HEK293 (cell line): ENCODE data around the gene RTKN.

ENCODE experiments used
- KLF1 ChIP-seq: fragments of 450-650 bp; formaldehyde crosslinking; IDR thresholded peaks from 2 replicates; pipeline ENCODE4 v1.5.1; 2016; ENCODE audit warnings: missing biosample characterization, missing genetic modification characterization
- ZNF155 ChIP-seq: fragments of 450-650 bp; formaldehyde crosslinking; IDR thresholded peaks from 2 replicates; pipeline ENCODE4 v1.5.1; 2016; ENCODE audit warnings: missing biosample characterization, missing genetic modification characterization
- ZNF175 ChIP-seq: fragments of 450-650 bp; formaldehyde crosslinking; IDR thresholded peaks from 2 replicates; pipeline ENCODE4 v1.5.1; 2016; ENCODE audit warnings: missing biosample characterization, missing genetic modification characterization
- ZNF214 ChIP-seq: fragments of 450-650 bp; formaldehyde crosslinking; IDR thresholded peaks from 2 replicates; pipeline ENCODE4 v1.5.1; 2017; ENCODE audit warnings: missing biosample characterization, mild to moderate bottlenecking, missing genetic modification characterization, borderline replicate concordance
- TF ChIP-seq, protein P1 (sequence below): fragments of 450-650 bp; formaldehyde crosslinking; conservative IDR thresholded peaks from 2 replicates; pipeline ENCODE4 v1.5.1; 2016; ENCODE audit warnings: low read depth, missing biosample characterization, missing genetic modification characterization
- TF ChIP-seq, protein P2 (sequence below): fragments of 450-650 bp; formaldehyde crosslinking; IDR thresholded peaks from 2 replicates; pipeline ENCODE4 v1.5.1; 2016; ENCODE audit warnings: missing biosample characterization, missing genetic modification characterization
- TF ChIP-seq, protein P3 (sequence below): fragments of 450-650 bp; formaldehyde crosslinking; IDR thresholded peaks from 2 replicates; pipeline ENCODE4 v1.5.1; 2017; ENCODE audit warnings: missing biosample characterization, mild to moderate bottlenecking, missing genetic modification characterization, moderate library complexity

DNA sequence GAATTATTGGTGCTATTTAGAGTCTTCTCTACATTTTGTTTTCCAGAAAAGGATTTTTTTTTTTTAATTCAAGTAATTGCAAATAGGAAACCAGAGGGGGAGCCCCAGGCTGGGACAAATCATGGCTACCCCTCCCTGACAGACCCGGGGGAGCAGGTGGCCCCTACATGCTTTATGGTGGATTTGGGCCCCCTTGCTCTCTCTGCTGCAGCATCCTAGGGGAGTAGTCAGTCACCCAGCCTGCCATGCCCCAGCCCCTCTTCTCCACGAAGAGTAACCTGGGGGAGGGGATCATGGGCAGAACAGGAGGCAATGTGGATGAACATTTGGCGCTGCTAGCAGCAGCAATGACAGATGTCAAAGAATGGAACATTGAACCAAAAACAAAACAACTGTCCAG, 25.0 kb downstream of the RTKN start:
- TF ChIP-seq, protein P1, sequence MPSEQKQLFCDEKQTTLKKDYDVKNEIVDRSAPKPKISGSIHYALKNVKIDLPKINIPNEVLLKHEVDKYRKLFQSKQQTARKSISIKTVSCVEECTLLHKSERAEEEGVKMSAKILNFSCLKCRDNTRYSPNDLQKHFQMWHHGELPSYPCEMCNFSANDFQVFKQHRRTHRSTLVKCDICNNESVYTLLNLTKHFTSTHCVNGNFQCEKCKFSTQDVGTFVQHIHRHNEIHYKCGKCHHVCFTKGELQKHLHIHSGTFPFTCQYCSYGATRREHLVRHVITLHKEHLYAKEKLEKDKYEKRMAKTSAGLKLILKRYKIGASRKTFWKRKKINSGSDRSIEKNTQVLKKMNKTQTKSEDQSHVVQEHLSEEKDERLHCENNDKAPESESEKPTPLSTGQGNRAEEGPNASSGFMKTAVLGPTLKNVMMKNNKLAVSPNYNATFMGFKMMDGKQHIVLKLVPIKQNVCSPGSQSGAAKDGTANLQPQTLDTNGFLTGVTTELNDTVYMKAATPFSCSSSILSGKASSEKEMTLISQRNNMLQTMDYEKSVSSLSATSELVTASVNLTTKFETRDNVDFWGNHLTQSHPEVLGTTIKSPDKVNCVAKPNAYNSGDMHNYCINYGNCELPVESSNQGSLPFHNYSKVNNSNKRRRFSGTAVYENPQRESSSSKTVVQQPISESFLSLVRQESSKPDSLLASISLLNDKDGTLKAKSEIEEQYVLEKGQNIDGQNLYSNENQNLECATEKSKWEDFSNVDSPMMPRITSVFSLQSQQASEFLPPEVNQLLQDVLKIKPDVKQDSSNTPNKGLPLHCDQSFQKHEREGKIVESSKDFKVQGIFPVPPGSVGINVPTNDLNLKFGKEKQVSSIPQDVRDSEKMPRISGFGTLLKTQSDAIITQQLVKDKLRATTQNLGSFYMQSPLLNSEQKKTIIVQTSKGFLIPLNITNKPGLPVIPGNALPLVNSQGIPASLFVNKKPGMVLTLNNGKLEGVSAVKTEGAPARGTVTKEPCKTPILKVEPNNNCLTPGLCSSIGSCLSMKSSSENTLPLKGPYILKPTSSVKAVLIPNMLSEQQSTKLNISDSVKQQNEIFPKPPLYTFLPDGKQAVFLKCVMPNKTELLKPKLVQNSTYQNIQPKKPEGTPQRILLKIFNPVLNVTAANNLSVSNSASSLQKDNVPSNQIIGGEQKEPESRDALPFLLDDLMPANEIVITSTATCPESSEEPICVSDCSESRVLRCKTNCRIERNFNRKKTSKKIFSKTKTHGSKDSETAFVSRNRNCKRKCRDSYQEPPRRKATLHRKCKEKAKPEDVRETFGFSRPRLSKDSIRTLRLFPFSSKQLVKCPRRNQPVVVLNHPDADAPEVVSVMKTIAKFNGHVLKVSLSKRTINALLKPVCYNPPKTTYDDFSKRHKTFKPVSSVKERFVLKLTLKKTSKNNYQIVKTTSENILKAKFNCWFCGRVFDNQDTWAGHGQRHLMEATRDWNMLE (tag by site-specific recombination), result no peak
- TF ChIP-seq, protein P2, sequence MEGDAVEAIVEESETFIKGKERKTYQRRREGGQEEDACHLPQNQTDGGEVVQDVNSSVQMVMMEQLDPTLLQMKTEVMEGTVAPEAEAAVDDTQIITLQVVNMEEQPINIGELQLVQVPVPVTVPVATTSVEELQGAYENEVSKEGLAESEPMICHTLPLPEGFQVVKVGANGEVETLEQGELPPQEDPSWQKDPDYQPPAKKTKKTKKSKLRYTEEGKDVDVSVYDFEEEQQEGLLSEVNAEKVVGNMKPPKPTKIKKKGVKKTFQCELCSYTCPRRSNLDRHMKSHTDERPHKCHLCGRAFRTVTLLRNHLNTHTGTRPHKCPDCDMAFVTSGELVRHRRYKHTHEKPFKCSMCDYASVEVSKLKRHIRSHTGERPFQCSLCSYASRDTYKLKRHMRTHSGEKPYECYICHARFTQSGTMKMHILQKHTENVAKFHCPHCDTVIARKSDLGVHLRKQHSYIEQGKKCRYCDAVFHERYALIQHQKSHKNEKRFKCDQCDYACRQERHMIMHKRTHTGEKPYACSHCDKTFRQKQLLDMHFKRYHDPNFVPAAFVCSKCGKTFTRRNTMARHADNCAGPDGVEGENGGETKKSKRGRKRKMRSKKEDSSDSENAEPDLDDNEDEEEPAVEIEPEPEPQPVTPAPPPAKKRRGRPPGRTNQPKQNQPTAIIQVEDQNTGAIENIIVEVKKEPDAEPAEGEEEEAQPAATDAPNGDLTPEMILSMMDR, result no peak
- TF ChIP-seq, protein P3, sequence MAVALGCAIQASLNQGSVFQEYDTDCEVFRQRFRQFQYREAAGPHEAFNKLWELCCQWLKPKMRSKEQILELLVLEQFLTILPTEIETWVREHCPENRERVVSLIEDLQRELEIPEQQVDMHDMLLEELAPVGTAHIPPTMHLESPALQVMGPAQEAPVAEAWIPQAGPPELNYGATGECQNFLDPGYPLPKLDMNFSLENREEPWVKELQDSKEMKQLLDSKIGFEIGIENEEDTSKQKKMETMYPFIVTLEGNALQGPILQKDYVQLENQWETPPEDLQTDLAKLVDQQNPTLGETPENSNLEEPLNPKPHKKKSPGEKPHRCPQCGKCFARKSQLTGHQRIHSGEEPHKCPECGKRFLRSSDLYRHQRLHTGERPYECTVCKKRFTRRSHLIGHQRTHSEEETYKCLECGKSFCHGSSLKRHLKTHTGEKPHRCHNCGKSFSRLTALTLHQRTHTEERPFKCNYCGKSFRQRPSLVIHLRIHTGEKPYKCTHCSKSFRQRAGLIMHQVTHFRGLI (tag by site-specific recombination), result no peak
- TF ChIP-seq ZNF155 (tag by site-specific recombination), result no peak
- TF ChIP-seq ZNF214 (tag by site-specific recombination), result no peak
- no peak for TF ChIP-seq ZNF175 (tag by site-specific recombination)
- TF ChIP-seq KLF1 (tag by site-specific recombination), result no peak
